ENCODE results near the gene NUP210. TPM values are rescaled to one million over a fixed set of nuclear protein-coding genes. Genes with fewer than 3 reads are reported as not detected.

The NUP210 gene
- total and polyA plus RNA-seq, 2 experiments from 2014 or later, result 13.8 to 73.9 TPM

DNA sequence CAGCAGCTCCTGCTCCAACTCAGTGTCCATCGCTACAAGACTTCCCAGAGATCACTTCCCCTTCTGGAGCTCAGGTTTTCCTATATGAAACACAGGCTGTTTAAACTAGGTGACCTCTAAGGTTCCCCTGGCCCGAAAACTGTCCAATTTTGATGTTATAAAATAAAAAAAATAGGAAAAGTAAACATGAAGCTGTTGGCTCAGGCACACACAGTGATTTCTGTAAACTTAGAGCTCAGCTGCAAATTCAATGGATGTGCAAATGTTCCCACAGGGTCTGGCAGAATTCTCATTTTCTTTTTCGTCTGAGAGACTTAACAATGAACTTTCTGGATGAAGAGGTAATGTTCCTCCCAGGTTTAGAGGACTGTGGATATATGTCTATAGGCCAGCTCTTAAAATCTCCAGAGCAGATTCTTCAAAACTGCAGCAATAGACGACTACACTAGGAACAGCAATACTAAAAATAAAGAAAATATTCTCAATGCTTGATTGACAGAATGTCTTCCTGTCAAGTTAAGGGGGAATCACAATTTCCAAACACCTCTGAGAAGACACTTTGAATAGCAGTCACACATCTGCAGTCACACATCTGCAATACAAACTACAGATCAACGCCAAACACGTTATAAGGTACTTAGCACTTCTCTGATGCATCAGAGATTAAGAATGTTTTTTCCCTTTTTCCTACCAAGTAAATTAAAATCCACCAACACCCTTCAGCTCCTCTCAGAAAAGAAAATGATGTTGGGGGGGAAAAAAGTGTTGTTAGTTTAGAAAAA lies 2.8 kb downstream of the NUP210 start:
- H2AFZ ChIP-seq, result no peak overlapping the region
- DNase-seq (ENCODE audit: low spot score) (no peak), ATAC-seq (no peak)
- no peak overlapping the region for H3K27ac ChIP-seq (ENCODE audit: low read depth)
- peaks cover 3% of the 10 kb centered on the region; the same call in 1 of the 2 replicates for H3K36me3 ChIP-seq (ENCODE audit: insufficient read depth)
- no peak overlapping the region; the same call in 1 of the 2 replicates for H3K4me2 ChIP-seq
- H3K27ac Mint-ChIP-seq, result no peak overlapping the region
- peaks cover 3% of the 10 kb centered on the region; the same call in 1 of the 3 replicates for H3K36me3 Mint-ChIP-seq (ENCODE audit: low read depth)
- TF ChIP-seq, protein P1, sequence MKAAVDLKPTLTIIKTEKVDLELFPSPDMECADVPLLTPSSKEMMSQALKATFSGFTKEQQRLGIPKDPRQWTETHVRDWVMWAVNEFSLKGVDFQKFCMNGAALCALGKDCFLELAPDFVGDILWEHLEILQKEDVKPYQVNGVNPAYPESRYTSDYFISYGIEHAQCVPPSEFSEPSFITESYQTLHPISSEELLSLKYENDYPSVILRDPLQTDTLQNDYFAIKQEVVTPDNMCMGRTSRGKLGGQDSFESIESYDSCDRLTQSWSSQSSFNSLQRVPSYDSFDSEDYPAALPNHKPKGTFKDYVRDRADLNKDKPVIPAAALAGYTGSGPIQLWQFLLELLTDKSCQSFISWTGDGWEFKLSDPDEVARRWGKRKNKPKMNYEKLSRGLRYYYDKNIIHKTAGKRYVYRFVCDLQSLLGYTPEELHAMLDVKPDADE (IDR thresholded peaks at IDR 0.05), result no peak
- no peak for TF ChIP-seq CREB1 (CRISPR knock-in tag; IDR thresholded peaks at IDR 0.05; ENCODE audit: low read depth)
- TF ChIP-seq, protein P2, sequence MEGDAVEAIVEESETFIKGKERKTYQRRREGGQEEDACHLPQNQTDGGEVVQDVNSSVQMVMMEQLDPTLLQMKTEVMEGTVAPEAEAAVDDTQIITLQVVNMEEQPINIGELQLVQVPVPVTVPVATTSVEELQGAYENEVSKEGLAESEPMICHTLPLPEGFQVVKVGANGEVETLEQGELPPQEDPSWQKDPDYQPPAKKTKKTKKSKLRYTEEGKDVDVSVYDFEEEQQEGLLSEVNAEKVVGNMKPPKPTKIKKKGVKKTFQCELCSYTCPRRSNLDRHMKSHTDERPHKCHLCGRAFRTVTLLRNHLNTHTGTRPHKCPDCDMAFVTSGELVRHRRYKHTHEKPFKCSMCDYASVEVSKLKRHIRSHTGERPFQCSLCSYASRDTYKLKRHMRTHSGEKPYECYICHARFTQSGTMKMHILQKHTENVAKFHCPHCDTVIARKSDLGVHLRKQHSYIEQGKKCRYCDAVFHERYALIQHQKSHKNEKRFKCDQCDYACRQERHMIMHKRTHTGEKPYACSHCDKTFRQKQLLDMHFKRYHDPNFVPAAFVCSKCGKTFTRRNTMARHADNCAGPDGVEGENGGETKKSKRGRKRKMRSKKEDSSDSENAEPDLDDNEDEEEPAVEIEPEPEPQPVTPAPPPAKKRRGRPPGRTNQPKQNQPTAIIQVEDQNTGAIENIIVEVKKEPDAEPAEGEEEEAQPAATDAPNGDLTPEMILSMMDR (conservative IDR thresholded peaks at IDR 0.05; ENCODE audit: low read depth in 2 of 2), result no peak
- TF ChIP-seq EZH2 (IDR thresholded peaks at IDR 0.05; ENCODE audit: low read depth, unreplicated experiment), result no peak
- no peak for TF ChIP-seq ZNF114 (CRISPR knock-in tag; IDR thresholded peaks at IDR 0.05)
- no peak for TF ChIP-seq POLR2AphosphoS5 (IDR thresholded peaks at IDR 0.05; ENCODE audit: low read depth)
- TF ChIP-seq, protein P3, sequence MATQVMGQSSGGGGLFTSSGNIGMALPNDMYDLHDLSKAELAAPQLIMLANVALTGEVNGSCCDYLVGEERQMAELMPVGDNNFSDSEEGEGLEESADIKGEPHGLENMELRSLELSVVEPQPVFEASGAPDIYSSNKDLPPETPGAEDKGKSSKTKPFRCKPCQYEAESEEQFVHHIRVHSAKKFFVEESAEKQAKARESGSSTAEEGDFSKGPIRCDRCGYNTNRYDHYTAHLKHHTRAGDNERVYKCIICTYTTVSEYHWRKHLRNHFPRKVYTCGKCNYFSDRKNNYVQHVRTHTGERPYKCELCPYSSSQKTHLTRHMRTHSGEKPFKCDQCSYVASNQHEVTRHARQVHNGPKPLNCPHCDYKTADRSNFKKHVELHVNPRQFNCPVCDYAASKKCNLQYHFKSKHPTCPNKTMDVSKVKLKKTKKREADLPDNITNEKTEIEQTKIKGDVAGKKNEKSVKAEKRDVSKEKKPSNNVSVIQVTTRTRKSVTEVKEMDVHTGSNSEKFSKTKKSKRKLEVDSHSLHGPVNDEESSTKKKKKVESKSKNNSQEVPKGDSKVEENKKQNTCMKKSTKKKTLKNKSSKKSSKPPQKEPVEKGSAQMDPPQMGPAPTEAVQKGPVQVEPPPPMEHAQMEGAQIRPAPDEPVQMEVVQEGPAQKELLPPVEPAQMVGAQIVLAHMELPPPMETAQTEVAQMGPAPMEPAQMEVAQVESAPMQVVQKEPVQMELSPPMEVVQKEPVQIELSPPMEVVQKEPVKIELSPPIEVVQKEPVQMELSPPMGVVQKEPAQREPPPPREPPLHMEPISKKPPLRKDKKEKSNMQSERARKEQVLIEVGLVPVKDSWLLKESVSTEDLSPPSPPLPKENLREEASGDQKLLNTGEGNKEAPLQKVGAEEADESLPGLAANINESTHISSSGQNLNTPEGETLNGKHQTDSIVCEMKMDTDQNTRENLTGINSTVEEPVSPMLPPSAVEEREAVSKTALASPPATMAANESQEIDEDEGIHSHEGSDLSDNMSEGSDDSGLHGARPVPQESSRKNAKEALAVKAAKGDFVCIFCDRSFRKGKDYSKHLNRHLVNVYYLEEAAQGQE (IDR thresholded peaks at IDR 0.05; ENCODE audit: unreplicated experiment), result no peak
- TF ChIP-seq EZH2phosphoT487 (IDR thresholded peaks at IDR 0.05; ENCODE audit: unreplicated experiment), result no peak
- TF ChIP-seq STAT1 (IDR thresholded peaks at IDR 0.05; ENCODE audit: unreplicated experiment), result no peak
- H3K27me3 ChIP-seq (ENCODE audit: insufficient read depth), result peaks cover 5% of the 10 kb centered on the region; the same call in 1 of the 2 replicates
- no peak overlapping the region; the same call in 2 of the 3 replicates for H3K4me3 Mint-ChIP-seq
- no peaks in the 10 kb centered on the region for H3F3A ChIP-seq (replicated peaks; ENCODE audit: low read depth)
- no peaks in the 10 kb centered on the region for H3K9me3 Mint-ChIP-seq
- H3K27me3 Mint-ChIP-seq (ENCODE audit: insufficient read depth, low read depth, poor library complexity), result peaks cover 21% of the 10 kb centered on the region
- H3K4me1 ChIP-seq (ENCODE audit: insufficient read depth), result peaks cover 22% of the 10 kb centered on the region
- no peak overlapping the region for H3K4me3 ChIP-seq
- peaks cover 42% of the 10 kb centered on the region for H3K4me1 Mint-ChIP-seq
- peaks cover 3% of the 10 kb centered on the region for H4K20me1 ChIP-seq (replicated peaks; ENCODE audit: insufficient read depth)
- no peaks in the 10 kb centered on the region for H3K9me2 ChIP-seq (ENCODE audit: insufficient read depth)
- peaks cover 48% of the 10 kb centered on the region for H3K79me2 ChIP-seq (replicated peaks; ENCODE audit: insufficient read depth)

All from GM23338 (cell line).